HepG2 (cell line): Measurements from ENCODE around the gene CDH23. TPM values are rescaled to one million over a fixed set of nuclear protein-coding genes. Genes with fewer than 3 reads are reported as not detected.

Experiments used
- ATF7-NPFF ChIP-seq: sonication (generic); formaldehyde crosslinking; IDR thresholded peaks from 2 replicates; pipeline ENCODE4 v1.8.1; 2023; ENCODE audit warnings: mild to moderate bottlenecking, low read depth, missing genetic modification reagents, moderate library complexity
- CREB1 ChIP-seq, 2 experiments: fragments of 450-650 bp in 1 of 2; IDR thresholded peaks; 2 replicates each; pipeline ENCODE4 v1.6.1; 2016 to 2017; ENCODE audit warnings: control low read depth in 1 of 2, mild to moderate bottlenecking in 1 of 2, missing compliant biosample characterization in 1 of 2, missing genetic modification characterization in 1 of 2
- ESRRA ChIP-seq: sonication (generic); formaldehyde crosslinking; IDR thresholded peaks from 2 replicates; pipeline ENCODE4 v1.5.1; 2020; ENCODE audit warnings: mild to moderate bottlenecking, low read depth, missing genetic modification reagents
- GATAD2A ChIP-seq: IDR thresholded peaks from 2 replicates; pipeline ENCODE4 v1.6.1; 2016
- GMEB1 ChIP-seq: sonication (generic); formaldehyde crosslinking; IDR thresholded peaks from 2 replicates; pipeline ENCODE4 v1.5.1; 2020; ENCODE audit warnings: missing genetic modification reagents, mild to moderate bottlenecking, borderline replicate concordance
- MAFG ChIP-seq: sonication (generic); formaldehyde crosslinking; IDR thresholded peaks from 2 replicates; pipeline ENCODE4 v1.5.1; 2020; ENCODE audit warnings: mild to moderate bottlenecking, missing genetic modification reagents
- MTA3 ChIP-seq: sonication (generic); formaldehyde crosslinking; IDR thresholded peaks from 2 replicates; pipeline ENCODE4 v1.4.0; 2020; ENCODE audit warnings: missing genetic modification reagents
- MYC ChIP-seq: sonication (generic); formaldehyde crosslinking; IDR thresholded peaks from 2 replicates; pipeline ENCODE4 v1.9.0; 2021; ENCODE audit warnings: missing genetic modification reagents, borderline replicate concordance
- NFE2L2 ChIP-seq: fragments of 150-350 bp; IDR thresholded peaks from 2 replicates; pipeline ENCODE4 v1.6.1; 2014; ENCODE audit warnings: low read length
- NFYC ChIP-seq: IDR thresholded peaks from 2 replicates; pipeline ENCODE4 v1.6.1; 2016; ENCODE audit warnings: missing genetic modification reagents, missing compliant biosample characterization
- PITX1 ChIP-seq: sonication (generic); formaldehyde crosslinking; IDR thresholded peaks from 2 replicates; pipeline ENCODE4 v1.5.1; 2020; ENCODE audit warnings: mild to moderate bottlenecking, missing genetic modification reagents
- SMAD3 ChIP-seq: sonication (generic); formaldehyde crosslinking; IDR thresholded peaks from 2 replicates; pipeline ENCODE4 v1.4.0; 2020; ENCODE audit warnings: missing genetic modification reagents
- SMC3 ChIP-seq: IDR thresholded peaks from 2 replicates; pipeline ENCODE4 v1.6.1; 2011; ENCODE audit warnings: low read length, improper control_type of control experiment
- SOX13 ChIP-seq, 3 experiments: fragments of 450-650 bp in 1 of 3; sonication (generic) in 1 of 3; formaldehyde crosslinking in 1 of 3; IDR thresholded peaks in 2 of 3; conservative IDR thresholded peaks in 1 of 3; 2 replicates each; pipeline versions ENCODE4 v1.5.0 to v1.6.1; 2016 to 2020; ENCODE audit warnings: antibody characterized with exemption in 1 of 3, mild to moderate bottlenecking in 1 of 3, missing compliant biosample characterization in 1 of 3, missing genetic modification reagents in 1 of 3, moderate library complexity in 1 of 3
- SOX6 ChIP-seq, 2 experiments: fragments of 450-650 bp in 1 of 2; sonication (generic) in 1 of 2; formaldehyde crosslinking in 1 of 2; IDR thresholded peaks; 2 replicates each; pipeline versions ENCODE4 v1.4.0 to v1.6.1; 2017 to 2020; ENCODE audit warnings: antibody characterized with exemption in 1 of 2, mild to moderate bottlenecking in 1 of 2, missing genetic modification reagents in 1 of 2
- SP4 ChIP-seq: sonication (generic); formaldehyde crosslinking; IDR thresholded peaks from 2 replicates; pipeline ENCODE4 v1.8.1; 2023; ENCODE audit warnings: mild to moderate bottlenecking, missing genetic modification reagents
- TARDBP ChIP-seq: sonication (generic); formaldehyde crosslinking; IDR thresholded peaks from 2 replicates; pipeline ENCODE4 v1.8.0; 2022; ENCODE audit warnings: mild to moderate bottlenecking, missing genetic modification reagents
- WIZ ChIP-seq: sonication (generic); formaldehyde crosslinking; IDR thresholded peaks from 2 replicates; pipeline ENCODE4 v1.5.1; 2020; ENCODE audit warnings: mild to moderate bottlenecking, missing genetic modification reagents
- ZNF331 ChIP-seq: sonication (generic); formaldehyde crosslinking; IDR thresholded peaks from 2 replicates; pipeline ENCODE4 v1.4.0; 2020; ENCODE audit warnings: missing genetic modification reagents
- ZNF441 ChIP-seq: sonication (generic); formaldehyde crosslinking; IDR thresholded peaks from 2 replicates; pipeline ENCODE4 v1.7.0; 2021; ENCODE audit warnings: missing genetic modification reagents, borderline replicate concordance
- ZNF572 ChIP-seq: sonication (generic); formaldehyde crosslinking; IDR thresholded peaks from 2 replicates; pipeline ENCODE4 v1.5.1; 2020; ENCODE audit warnings: mild to moderate bottlenecking, missing genetic modification reagents
- ZNF598 ChIP-seq: sonication (generic); formaldehyde crosslinking; IDR thresholded peaks from 2 replicates; pipeline ENCODE4 v1.5.1; 2020; ENCODE audit warnings: mild to moderate bottlenecking, missing genetic modification reagents, borderline replicate concordance
- ZNF614 ChIP-seq: IDR thresholded peaks from 2 replicates; pipeline ENCODE4 v1.6.1; 2018; ENCODE audit warnings: missing biosample characterization, missing genetic modification reagents, inconsistent platforms, borderline replicate concordance
- ZNF749 ChIP-seq: sonication (generic); formaldehyde crosslinking; IDR thresholded peaks from 2 replicates; pipeline ENCODE4 v1.8.0; 2022; ENCODE audit warnings: mild to moderate bottlenecking, missing genetic modification reagents, moderate library complexity, borderline replicate concordance
- ZNF891 ChIP-seq: sonication (generic); formaldehyde crosslinking; IDR thresholded peaks from 2 replicates; pipeline ENCODE4 v1.5.0; 2020; ENCODE audit warnings: mild to moderate bottlenecking, missing genetic modification reagents
- ZSCAN12 ChIP-seq: sonication (generic); formaldehyde crosslinking; IDR thresholded peaks from 2 replicates; pipeline ENCODE4 v1.9.0; 2021; ENCODE audit warnings: mild to moderate bottlenecking, missing genetic modification reagents
- ZZZ3 ChIP-seq: sonication (generic); formaldehyde crosslinking; IDR thresholded peaks from 2 replicates; pipeline ENCODE4 v1.4.0; 2020; ENCODE audit warnings: missing genetic modification reagents, mild to moderate bottlenecking, borderline replicate concordance
- polyA plus RNA-seq, 8 experiments: library from polyadenylated mRNA; depleted of rRNA in 3 of 8; stranded (reverse) in 7 of 8; unstranded in 1 of 8; fragments of >200 nt; fragmentation: Illumina TruSeq in 4 of 8; extraction: Trizol in 4 of 8; gene quantifications; 2 replicates each; pipeline versions ENCODE4 v1.2.1 to v1.2.3, GENCODE V29; 2011 to 2016; ENCODE audit warnings: low read depth in 4 of 8, missing spikeins in 1 of 8, mixed read lengths in 1 of 8; ENCODE audit not compliant: insufficient read depth in 1 of 8
- total RNA-seq, 5 experiments: library from RNA; depleted of rRNA; stranded (reverse); fragments of >200 nt; fragmentation: Illumina TruSeq; extraction: Trizol; gene quantifications; 2 replicates each; pipeline ENCODE4 v1.2.3, GENCODE V29; 2016; ENCODE audit warnings: low read depth in 1 of 5
- TF ChIP-seq, protein P1 (sequence below): IDR thresholded peaks from 2 replicates; pipeline ENCODE4 v1.6.1; 2016; ENCODE audit warnings: missing compliant biosample characterization, missing genetic modification reagents, borderline replicate concordance

CDH23 gene
- total and polyA plus RNA-seq, 2 of the 13 experiments (the other 11 are each of a cell fraction or from before 2014, with no cell fraction given): 0.13 TPM; not detected in 1

GRCh38 chr10:71638064-71638821 is 241.5 kb downstream of the CDH23 start (continued):
- no peak for TF ChIP-seq ZZZ3
- 0 out of 2 replicates have a peak, but pooled peaks have one; percentile 50 for TF ChIP-seq ATF7-NPFF (CRISPR knock-in tag)
- TF ChIP-seq WIZ (CRISPR knock-in tag): 0 out of 2 replicates have a peak, but pooled peaks have one; percentile 14
- TF ChIP-seq ZNF441: 0 out of 2 replicates have a peak, but pooled peaks have one; percentile 26
- no peak for TF ChIP-seq ZNF572 (CRISPR knock-in tag)
- peak; percentile 74 for TF ChIP-seq PITX1
- TF ChIP-seq SOX13 (IDR thresholded peaks at IDR 0.05): peak; percentile 60; the same call in 1 of the 2 replicates
- TF ChIP-seq SOX13 (CRISPR knock-in tag; conservative IDR thresholded peaks at IDR 0.05 in 1 of 2, IDR thresholded peaks at IDR 0.05 in 1 of 2): peak in 1 of 2 experiments; percentile 83; a peak in 2 of 4 replicates
- TF ChIP-seq GMEB1 (CRISPR knock-in tag): peak; percentile 57; the same call in 1 of the 2 replicates
- peak; percentile 80 for TF ChIP-seq ZNF614 (CRISPR knock-in tag)
- 0 out of 2 replicates have a peak, but pooled peaks have one; percentile 3 for TF ChIP-seq NFE2L2
- TF ChIP-seq MYC (CRISPR knock-in tag): peak; percentile 43; the same call in 1 of the 2 replicates
- TF ChIP-seq CREB1 (IDR thresholded peaks at IDR 0.05): peak; percentile 82
- TF ChIP-seq CREB1 (CRISPR knock-in tag; IDR thresholded peaks at IDR 0.05): peak; percentile 82
- peak; percentile 50; the same call in 1 of the 2 replicates for TF ChIP-seq TARDBP (CRISPR knock-in tag)
- TF ChIP-seq ZNF749 (CRISPR knock-in tag): no peak
- TF ChIP-seq MTA3: no peak
- TF ChIP-seq ZNF331 (CRISPR knock-in tag): peak; percentile 91
- no peak for TF ChIP-seq ZNF891 (CRISPR knock-in tag)
- TF ChIP-seq, protein P1, sequence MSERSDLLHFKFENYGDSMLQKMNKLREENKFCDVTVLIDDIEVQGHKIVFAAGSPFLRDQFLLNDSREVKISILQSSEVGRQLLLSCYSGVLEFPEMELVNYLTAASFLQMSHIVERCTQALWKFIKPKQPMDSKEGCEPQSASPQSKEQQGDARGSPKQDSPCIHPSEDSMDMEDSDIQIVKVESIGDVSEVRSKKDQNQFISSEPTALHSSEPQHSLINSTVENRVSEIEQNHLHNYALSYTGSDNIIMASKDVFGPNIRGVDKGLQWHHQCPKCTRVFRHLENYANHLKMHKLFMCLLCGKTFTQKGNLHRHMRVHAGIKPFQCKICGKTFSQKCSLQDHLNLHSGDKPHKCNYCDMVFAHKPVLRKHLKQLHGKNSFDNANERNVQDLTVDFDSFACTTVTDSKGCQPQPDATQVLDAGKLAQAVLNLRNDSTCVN (CRISPR knock-in tag): no peak
- TF ChIP-seq MAFG (CRISPR knock-in tag): no peak
- TF ChIP-seq SP4 (CRISPR knock-in tag): peak; percentile 49; the same call in 1 of the 2 replicates
- TF ChIP-seq NFYC (CRISPR knock-in tag): peak; percentile 74
- no peak; the same call in 1 of the 2 replicates for TF ChIP-seq ESRRA (CRISPR knock-in tag)
- peak; percentile 84; the same call in 1 of the 2 replicates for TF ChIP-seq ZNF598
- TF ChIP-seq SMAD3 (CRISPR knock-in tag): peak; percentile 92
- TF ChIP-seq SMC3: peak; percentile 2; the same call in 1 of the 2 replicates
- peak; percentile 84 for TF ChIP-seq GATAD2A
- TF ChIP-seq ZSCAN12: no peak
- no peak for TF ChIP-seq SOX6 (IDR thresholded peaks at IDR 0.05)
- TF ChIP-seq SOX6 (CRISPR knock-in tag; IDR thresholded peaks at IDR 0.05): peak; percentile 73
